ENCODE data around the gene RECQL.
"Not testable (repeated sequence)": the region's sequence is repeated elsewhere in the genome, so short reads cannot be mapped to it uniquely, and the experiment has no call there.

RECQL gene

DNA sequence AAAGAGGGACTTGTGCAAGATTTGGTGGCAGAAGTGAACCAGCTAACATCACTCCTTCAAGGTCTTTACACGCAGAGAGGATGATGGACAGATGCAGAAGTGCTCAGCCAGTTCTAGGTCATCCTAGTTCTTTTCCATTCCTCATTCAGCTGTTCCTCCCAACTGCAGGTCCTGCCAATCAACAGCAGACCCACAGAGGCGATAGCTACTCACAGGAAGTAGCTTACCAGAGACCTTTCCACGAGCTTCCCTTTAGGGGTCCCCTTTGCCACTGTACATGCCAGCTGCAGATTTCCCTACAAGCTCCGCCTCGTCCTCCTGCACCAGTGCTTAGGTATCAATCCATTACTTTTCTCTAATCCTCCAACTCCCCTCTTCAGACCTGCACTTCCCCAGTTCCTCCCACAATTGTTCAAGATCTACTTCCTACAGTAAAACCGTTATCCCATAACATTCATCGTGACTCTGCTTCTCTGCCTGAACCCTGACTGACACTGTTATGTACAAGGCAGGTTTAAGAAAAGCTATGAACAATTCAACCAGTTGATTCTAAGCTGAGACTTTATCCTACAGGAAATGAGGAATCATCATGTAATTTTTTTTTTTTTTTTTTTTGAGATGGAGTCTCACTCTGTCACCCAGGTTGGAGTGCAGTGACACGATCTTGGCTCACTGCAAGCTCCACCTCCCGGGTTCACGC lies 22.5 kb downstream of the RECQL start:
- no peak for DNase-seq (ENCODE audit: extremely low read depth, low read depth)
- TF ChIP-seq, protein P1, sequence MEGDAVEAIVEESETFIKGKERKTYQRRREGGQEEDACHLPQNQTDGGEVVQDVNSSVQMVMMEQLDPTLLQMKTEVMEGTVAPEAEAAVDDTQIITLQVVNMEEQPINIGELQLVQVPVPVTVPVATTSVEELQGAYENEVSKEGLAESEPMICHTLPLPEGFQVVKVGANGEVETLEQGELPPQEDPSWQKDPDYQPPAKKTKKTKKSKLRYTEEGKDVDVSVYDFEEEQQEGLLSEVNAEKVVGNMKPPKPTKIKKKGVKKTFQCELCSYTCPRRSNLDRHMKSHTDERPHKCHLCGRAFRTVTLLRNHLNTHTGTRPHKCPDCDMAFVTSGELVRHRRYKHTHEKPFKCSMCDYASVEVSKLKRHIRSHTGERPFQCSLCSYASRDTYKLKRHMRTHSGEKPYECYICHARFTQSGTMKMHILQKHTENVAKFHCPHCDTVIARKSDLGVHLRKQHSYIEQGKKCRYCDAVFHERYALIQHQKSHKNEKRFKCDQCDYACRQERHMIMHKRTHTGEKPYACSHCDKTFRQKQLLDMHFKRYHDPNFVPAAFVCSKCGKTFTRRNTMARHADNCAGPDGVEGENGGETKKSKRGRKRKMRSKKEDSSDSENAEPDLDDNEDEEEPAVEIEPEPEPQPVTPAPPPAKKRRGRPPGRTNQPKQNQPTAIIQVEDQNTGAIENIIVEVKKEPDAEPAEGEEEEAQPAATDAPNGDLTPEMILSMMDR (IDR thresholded peaks at IDR 0.05; ENCODE audit: low read depth, low read length): no peak

DNA sequence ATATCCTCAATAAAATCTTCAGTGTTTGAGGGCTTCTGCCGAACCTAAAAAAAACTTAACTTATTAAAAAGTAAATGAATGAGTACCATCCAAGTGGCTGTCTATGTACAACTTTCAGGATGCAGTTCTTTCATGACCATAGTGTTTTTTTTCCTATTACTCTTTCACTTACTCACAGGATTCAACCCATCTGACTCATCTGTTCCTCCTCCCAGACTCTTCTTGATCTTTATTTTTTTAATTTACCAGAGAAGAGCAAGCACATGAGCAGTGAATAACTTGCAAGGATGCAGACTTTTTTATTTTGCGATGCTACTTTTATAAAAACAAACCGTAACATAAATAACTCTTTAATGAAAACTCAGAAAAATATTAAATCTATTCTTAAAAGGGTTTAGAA lies 24.5 kb downstream of the RECQL start:
- no peak for DNase-seq (ENCODE audit: extremely low read depth, low read depth)
- TF ChIP-seq, protein P1 (IDR thresholded peaks at IDR 0.05; ENCODE audit: low read depth, low read length): no peak

DNA sequence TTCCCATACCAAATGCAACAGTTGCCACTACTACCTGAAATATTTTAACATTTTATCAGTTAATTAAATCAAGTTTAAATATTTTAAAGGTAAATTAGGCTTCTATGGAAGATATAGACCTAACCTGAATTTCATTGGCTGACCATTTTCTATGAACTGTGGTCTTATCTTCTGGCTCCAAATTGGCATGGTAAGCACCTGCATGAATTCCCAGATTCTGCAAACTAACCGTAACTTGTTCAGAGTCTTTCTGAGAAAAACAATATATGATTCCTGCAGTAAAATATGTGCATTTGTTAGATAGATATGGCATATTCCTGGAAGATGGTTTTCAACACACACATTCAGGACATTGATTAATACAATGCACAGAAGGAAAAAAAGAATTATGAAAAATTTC lies 25.9 kb downstream of the RECQL start:
- TF ChIP-seq, protein P1 (IDR thresholded peaks at IDR 0.05; ENCODE audit: low read depth, low read length): no peak
- DNase-seq (ENCODE audit: extremely low read depth, low read depth): no peak

DNA sequence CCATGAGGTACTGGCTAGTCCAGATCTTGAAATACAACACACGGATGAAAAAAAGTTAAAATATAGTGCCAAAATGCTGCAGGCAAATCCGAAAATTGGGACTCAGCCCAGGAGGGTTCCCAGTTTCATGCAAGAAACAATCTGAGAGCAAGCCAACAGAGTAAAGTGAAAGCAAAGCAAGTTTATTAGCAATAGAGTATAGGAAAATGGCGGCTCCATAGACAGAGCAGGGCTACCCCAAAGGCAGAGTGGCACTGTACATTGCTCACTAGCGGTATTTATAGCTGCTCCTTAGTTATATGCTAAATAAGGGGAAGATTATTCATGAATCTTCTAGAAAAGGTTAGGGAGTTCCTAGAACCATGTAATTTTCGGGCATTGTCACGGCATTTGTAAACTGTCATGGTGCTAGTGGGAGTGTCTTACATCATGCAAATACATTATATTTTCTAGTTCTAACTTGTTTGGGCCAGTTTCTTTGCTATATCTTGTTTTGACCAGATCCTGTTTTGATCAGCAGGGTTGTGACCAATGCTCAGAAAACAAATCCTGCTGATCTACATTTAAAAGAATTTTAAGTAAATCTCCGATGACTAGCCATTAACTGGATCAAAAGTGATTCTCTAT lies 29.1 kb downstream of the RECQL start:
- DNase-seq (ENCODE audit: extremely low read depth, low read depth): no peak
- TF ChIP-seq, protein P1 (IDR thresholded peaks at IDR 0.05; ENCODE audit: low read depth, low read length): no peak

DNA sequence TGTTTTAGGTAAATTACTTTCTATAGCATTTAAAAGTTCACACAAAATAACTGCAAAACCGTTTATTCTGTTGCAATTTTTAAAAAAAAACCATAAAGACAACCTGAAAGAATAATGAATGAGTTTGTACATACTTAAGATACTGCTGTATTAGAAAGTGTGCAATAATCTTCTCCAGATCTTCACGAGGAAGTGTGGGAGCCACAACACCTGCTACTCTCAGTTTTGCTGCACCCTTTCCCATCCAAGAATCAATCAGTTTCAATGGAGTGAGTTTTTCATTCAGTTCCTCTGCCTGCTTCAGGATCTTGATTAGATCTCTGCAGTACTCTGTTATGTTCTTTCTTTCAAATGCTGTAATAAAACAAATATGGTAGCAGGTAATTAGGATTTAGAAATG lies 30.1 kb downstream of the RECQL start:
- DNase-seq (ENCODE audit: extremely low read depth, low read depth): no peak
- TF ChIP-seq, protein P1 (IDR thresholded peaks at IDR 0.05; ENCODE audit: low read depth, low read length): no peak

DNA sequence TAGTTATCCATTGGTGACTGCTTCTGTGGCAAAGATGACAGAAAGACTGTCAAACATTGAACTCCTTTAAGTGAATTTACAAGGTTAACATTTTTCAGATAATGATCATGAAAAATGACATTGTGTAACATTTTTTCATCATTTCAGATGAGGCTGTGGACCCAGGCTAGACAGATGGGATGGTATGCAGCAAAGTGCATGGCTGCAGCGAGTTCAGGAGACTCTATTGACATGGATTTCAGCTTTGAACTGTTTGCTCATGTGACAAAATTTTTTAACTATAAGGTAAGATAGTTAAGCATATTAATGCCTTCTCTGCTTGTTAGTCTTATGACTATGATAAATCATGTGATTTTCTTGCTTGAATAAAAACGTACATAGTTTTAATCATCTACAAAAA lies 34.1 kb downstream of the RECQL start:
- DNase-seq (ENCODE audit: extremely low read depth, low read depth): not testable (repeated sequence)

DNA sequence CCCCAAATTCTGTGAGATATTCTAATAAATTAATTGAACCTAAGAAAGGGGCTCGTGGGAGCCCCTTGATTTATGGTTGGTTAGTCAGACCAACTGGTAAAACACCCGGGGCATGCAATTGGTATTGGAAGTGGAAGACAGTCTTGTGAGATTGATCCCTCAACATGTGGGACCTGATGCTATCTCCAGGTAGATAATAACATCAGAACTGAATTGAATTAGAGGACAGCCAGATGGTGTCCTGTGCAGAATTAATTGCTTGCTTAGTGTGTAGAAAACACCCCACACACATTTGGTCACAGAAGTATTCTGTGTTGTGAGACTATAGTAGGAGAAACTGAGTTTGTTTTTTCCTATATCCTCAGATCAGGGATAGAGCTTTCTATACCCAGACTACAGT lies 42.0 kb downstream of the RECQL start:
- no peak for DNase-seq (ENCODE audit: extremely low read depth, low read depth)
- TF ChIP-seq, protein P1 (IDR thresholded peaks at IDR 0.05; ENCODE audit: low read depth, low read length): no peak

Data from AG09319 (cell line).